NOMO-1 treated with DMSO at 0.1 percent for 48 hours (cell line): ENCODE data around the gene UGT3A2.

Experiments used
- DNase-seq: peaks from one replicate; lab custom pipeline; 2025; ENCODE audit not compliant: unreplicated experiment; lab: John Stamatoyannopoulos, UW

UGT3A2 gene, protein sequence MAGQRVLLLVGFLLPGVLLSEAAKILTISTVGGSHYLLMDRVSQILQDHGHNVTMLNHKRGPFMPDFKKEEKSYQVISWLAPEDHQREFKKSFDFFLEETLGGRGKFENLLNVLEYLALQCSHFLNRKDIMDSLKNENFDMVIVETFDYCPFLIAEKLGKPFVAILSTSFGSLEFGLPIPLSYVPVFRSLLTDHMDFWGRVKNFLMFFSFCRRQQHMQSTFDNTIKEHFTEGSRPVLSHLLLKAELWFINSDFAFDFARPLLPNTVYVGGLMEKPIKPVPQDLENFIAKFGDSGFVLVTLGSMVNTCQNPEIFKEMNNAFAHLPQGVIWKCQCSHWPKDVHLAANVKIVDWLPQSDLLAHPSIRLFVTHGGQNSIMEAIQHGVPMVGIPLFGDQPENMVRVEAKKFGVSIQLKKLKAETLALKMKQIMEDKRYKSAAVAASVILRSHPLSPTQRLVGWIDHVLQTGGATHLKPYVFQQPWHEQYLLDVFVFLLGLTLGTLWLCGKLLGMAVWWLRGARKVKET

DNA sequence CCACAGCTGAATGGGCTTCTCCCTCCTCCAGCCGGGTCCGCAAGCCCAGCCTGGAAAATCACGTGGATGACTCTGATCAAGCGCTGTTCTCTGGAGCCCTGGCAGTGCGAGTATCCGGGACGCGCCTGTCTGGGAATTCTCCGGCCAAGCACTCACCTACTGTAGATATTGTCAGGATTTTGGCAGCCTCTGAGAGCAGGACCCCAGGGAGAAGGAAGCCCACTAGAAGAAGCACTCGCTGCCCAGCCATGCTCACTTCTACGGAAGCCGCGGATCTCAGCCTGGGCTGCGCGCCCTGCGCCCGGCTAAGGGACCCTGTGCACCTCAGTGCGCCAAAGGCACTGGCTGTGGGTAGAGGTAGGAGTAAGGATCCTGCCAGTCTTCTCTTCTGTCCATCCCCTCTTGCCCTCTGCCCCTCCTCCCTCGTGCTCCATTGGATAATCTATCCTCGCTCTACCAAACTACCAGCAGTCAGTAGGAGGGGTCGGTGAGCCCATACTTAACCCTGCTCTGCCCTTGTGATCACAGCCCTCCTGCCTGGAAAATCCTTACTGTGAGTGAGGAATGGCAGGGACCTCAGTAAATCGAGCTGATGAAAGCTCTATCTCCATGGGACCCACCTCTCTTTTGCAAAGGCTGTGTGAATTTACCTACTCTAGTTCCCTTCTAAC lies at the start of gene UGT3A2:
UGT3A2 (minus strand) TSS at position 343 of the 671 bp plus-strand sequence; CDS start at position 250, 93 bp downstream.
- DNase-seq: peak; percentile 13

DNA sequence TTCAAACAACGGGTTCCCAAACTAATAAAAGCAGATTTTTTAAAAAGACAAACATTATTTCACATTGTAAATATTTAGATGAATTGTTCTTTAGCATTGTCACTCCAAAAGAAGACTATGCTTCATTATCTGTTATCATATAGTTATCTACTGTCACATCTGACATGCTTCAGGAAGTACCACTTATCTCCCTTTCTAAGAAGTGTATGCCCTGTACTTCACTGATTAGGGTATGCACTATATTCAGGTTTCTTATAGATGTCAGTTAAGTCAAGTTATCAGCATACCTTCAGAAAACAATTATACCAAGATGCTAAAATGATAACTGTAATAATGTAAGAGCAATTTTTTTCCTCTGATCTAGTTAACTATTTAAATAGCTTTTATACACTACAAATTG lies 44.6 kb upstream of the UGT3A2 start:
- DNase-seq: no peak

DNA sequence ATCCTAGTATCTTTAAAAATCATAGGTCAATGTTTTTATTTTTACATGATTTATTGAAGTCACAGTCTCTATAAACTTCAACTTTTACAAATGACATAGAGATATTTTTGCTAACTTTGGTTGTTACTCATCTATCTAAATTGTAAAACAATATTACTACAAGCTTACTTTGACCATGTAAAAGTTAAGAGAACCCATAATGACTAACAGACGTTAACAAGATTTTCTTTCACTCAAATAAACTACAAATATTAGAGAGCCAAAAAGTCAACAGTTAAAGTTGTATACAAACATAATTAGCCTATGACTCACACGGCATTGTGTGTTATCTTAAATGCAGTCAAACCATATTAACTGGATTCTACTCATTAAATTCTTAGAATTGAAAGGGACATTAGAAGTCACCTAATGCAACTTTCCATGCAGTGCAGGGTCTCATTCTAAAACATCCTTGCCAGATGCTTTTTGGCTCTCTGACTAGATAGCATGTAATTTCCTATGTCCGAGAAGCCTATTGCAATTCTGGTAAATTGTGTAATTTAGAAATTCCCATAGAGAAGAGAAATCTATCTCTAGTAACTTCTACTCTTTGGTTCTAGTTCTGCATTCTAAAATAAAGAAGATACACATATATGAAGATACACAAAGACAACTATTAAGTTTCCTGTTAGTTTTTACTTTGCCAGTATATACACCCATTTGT lies 42.2 kb upstream of the UGT3A2 start:
- DNase-seq: no peak

DNA sequence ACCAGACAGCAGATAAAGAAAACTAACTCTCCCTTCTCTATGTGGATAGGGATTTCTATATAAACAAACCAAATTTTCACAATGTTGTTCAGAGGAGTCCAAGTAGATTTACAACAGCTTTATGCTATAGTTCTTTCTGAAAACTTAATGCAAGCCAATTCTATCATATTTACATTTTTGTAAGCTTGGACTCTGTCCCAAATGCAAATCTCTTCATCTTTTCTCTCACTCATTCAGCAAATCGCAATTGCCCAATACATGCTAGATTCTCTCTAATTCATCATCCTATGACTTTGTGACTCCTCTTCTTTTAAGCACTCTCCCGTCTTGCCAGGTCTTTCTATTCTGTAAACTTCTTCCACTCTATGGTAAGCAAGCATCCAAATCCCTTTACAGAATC lies 39.1 kb upstream of the UGT3A2 start:
- DNase-seq: no peak

DNA sequence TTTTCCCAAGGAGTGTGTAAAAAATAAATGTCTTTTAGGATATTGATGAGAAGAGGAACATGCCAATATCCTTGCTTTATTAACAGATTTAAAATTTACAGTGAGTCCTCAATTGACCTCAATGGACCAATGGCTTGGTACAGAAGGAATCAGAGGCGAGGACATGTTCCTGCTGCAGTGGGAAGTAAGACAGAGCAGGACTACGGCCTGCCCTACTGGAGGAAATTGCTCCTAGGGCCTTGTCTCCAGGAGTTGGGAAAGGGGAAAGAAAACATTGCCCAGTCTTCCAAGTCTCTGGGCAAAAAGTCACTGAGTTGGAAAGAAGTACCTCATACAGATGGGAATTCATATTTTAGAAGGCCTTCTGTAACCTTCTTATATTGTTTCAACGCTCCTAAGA lies 33.1 kb upstream of the UGT3A2 start:
- no peak for DNase-seq

DNA sequence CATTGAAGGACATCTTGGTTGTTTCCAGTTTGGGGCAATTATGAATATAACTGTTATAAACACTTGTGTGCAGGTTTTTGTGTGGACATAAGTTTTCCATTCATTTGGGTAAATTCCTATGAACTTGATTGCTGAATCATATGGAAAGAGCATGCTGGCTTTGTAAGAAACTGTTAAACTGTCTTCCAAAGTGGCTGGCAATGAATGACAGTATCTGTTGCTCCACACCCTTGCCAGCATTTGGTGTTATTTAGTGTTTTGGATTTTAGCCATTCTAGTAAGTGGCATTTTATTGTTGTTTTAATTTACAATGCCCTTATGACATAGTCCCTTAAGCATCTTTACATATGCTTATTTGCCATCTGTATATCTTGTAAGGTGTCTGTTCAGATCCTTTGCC lies 29.8 kb upstream of the UGT3A2 start:
- DNase-seq: no peak

DNA sequence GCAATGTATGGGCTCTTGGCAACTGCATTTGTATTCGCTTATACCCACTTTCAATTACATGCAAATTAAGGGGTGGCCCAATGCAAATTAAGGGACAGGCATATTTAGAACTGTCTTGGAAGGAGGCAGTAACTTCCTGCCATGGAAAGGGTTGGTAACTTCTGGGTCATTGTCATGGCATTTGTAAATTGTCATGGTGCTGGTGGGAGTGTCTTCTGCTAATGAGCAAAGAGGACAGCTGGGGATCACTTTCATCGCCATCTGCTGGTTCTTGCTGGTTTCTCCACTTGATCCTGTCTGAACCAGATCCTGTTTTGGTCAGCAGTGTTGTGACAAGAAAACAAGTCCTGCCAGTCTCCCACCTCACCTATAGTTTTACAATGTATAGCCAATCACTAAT lies 23.3 kb upstream of the UGT3A2 start:
- peak; percentile 50 for DNase-seq

DNA sequence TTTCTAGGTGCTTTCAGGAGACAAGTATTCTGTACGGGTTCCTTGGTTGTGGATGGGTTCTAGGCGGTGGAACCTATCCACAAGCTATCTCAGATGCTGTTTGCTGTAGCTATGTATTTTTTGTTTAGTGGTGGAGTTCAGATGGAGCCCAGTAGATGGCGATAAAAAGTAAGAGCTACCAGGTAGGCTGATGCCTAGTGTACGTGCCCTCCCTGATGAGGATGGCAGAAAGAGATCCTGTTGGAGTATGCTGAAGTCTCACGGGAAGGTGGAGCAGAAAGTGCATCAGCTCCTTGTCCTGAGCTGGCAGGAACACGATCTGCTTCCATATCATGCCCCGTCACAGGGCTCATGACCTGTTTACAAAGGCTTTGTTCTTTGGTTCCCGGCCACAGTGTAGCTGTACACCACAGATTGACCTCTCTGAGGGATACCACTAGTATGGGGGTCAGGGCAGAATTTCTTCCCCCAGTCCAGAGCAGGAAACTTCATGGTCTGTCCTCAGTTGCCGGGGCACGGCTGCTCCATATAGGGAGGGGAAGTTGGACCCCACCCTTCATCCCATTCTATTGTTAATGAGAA lies 12.6 kb upstream of the UGT3A2 start:
- peak; percentile 62 for DNase-seq

DNA sequence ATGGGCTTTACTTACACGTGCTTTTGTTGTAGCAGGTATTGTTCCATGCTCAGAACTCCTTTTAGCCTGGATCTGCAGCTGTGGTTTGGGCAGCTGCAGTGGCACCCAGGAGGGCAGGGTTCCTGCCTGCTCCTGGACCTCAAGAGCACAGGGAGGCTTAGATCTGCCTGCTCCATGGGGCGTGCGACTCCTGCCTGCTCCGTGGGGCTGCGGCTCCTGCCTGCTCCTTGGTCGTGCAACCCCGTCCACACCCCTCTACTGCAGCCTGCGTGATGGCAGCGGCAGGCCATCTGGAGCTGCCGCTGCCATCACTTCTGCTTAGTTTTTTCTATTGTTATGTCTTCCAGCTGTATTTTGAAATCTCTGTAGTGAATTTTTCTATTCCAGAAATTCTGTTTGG lies 11.7 kb upstream of the UGT3A2 start:
- DNase-seq: no peak

DNA sequence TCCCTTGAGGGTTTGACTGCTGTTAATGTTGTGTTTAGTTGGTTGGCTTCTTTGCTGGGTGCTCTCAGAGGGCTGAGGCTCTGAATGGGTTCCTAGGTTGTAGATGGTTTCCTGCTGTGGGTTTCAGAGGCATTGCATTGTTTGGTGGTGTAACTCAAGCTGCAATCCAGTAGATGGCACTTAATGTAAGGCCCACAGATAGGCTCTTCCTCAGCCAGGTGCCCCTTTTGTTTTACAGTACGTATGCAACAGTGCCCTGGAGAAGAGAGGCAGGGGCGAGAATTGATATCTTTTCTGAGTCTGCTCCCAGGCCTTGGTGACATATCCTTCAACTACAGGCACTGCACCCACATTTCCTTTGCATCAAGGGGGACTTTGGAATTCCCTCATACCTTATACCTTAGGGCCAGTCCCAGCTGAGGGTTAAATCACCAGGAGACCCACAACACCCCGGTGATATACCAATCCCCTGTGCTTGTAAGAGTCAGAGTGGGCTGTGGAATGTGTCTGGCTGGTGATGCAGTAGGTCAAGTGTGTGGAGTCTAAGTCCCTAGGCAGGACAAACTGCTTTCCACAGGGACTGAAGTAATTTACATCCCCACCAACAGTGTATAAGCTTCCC lies 7.0 kb upstream of the UGT3A2 start:
- peak; percentile 21 for DNase-seq

DNA sequence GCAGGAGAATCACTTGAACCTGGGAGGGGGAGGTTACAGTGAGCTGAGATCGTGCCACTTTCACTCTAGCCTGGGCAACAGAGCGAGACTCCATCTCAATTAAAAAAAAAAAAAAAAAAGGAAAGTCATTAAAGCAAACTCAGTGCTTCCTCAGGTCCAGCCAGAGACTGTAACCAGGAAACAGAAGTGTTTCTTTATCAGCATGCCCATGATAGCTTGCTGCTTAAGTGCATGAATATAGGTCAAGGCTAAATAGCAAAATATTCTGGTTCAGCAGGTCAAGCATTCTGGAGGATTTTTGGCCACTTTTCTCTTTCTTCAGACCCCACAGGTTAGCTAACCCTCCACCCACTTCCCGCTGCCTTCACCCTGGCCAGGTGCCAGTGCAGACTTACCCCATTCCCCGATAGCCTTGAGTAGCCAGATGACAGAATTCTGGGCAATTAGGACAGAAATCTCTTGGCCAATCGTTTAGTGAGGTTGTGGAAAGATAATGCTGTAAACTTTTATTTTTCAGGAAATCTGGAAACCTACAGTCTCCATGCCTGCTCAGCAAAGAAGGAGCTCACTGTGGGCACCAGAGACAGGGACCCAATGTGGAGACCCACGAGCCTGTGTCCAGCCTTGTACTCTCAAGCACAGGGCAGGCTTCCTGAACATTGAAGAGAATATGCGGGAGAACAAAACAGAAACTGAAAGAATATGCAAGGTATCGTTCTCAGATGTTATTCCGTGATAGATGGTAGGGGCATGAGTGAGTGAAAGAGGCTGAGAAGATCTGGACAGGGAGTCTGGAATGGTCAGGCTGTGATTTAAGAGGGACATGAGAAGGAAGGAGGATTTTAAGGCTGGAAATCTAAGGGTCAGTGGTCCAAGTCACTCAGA lies 4.2 kb upstream of the UGT3A2 start:
- peak; percentile 28 for DNase-seq

DNA sequence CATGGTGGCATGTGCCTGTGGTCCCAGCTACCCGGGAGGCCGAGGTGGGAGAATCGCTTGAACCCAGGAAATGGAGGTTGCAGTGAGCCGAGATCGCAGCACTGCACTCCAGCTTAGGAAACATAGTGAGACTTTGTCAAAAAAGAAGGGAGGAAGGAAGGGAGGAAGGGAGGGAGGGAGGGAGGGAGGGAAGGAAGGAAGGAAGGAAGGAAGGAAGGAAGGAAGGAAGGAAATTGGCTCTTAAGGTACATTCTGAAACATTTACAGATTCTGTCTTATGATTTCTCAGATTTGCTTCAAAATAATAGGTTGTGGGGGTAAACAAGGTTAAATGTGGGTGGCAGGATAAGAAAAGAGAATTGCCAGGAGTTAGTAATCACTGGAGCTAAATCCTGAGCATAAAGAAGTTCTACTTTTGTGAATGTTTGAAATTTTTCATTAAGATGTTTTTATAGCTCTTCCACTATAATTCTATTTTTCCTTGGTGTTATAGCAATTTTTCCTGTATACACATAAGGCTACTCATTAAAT lies 2.1 kb upstream of the UGT3A2 start:
- DNase-seq: no peak

DNA sequence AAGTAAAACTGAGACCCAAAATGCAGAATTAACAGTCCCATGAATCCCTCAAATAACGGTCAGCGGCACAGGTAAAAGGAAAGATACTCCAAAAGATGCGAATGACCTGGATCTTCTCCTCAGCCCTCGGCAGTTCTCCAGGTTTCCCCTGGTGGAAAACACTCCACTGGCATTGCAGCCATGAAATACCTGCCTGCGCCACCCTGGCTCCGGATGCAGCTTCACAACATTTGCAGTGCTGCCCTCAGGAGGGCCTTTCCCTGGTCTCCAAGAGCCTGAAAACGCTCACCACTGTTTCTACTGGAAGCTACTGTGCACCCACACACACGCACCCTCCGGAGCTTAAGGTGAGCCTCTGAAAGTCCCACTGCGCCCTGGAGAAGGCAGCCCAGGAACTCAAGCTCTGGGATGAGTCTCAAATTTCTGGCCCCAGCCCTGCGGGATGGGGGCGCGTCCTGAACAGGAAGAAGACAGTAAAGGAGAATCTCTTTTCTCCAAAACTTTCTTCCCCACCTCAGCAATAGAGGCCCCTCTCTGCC lies 612 bp downstream of the UGT3A2 start:
- no peak for DNase-seq

DNA sequence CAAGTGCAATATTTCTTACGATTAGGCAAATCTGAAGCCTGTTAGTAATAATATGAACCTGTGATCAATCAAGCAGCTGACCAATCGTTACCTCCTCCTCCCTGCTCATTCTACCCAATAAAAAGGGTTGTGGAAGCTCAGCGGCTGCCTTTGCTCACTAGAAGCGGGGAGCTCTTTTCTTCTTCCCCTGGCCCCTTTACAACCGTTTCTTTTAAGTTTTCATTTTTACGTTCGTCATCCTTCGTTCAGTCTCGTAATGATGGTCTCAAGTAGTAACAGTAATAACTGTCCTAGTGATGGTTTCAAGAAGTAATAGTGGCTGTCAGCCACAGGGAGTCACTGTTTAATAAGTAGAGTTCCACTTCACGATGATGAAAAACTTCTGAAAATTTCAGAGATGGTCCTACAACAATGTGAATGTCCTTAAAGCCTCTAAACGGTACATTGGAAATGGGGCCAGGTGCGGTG lies 6.2 kb downstream of the UGT3A2 start:
- DNase-seq: peak; percentile 13

DNA sequence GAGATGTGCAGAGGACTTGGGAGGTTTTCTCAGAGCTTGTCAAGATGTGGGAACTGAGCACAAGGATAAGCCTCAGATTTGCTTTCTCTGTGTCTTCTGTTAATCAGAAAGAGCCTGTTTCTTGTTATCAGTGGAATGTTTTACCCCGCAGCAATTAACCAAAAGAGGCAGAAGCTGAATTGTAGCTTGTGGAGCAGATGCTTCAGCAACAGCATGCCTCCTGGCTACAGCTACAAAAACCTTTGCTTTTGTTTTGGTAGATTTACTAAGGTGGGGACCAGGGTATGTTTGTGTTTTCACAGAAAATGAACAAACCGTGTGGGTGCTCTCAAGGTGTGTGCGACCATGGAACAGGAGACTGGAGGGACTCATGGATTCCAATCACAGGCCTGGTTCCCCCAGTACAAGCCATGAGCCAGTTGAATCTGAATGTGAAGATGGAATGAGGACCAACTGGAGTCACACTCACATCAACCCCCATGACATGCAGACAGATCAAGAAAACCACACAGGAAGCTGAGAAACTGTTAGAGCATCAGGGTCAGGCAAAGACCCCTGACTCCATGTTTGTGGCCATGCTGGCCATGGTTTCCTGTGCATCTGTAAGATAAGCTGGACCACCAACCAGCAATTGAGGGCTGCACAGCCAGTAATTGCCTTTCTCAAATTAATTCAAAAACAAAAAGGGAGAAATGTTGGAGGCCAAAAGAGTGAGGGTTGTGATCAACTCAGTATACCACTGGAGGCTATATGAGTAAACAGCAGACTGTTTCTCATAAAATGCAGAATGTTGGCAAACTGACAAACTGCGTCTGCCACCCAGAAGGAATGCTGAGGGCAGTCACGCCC lies 6.9 kb downstream of the UGT3A2 start:
- no peak for DNase-seq

DNA sequence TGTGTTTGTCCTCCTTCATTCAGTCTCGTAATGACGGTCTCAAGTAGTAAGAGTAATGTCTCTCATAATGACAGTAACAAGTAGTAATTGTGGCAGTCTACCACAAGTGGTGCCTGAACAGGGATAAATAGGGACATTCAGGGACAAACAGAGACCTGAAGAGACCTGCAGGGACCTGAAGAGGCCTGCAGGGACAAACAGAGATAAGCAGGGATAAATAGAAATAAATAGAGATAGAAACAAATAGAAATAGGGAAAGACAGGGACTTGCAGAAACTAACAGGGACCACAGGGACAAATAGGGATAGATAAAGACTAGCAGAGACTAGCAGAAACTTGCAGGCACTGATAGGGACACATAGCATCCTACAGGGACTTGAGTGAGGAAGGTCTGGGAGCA lies 7.9 kb downstream of the UGT3A2 start:
- DNase-seq: no peak

DNA sequence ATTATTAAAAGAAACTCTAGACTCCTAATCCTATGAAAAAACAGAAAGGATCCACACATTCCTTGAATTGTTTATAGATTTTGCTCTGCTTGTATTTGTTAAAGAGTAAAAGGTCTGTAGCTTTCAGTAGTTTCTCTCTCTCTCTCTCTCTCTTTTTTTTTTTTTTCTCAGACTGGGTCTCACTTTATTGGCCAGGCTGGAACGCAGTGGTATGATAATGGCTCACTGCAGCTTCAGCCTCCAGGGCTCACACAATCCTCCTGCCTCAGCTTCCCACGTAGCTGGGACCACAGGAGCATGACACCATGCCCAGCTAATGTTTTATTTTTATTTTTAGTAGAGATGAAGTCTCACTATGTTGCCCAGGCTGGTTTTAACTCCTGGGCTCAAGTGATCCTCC lies 9.3 kb downstream of the UGT3A2 start:
- no peak for DNase-seq

DNA sequence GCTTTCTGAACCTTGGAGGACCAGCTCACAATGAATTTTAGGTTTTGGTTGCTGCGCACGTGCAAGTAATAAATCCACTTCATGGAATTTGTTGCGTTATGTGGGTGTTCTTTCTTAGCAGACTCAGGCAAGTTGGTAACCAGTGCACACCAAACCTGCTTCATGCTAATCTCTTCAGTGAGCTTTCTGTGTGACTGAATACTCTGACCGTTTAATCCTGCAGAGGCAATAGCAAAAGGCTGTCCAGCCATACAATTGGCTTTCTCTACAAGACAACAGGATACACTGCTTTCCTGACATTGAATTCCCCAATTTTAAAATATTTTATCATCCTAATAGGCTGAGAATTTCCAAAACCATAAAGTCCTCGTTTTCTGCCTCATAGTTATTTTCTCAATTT lies 10.3 kb downstream of the UGT3A2 start:
- DNase-seq: no peak
